Small intestine (tissue), 7 donors: ENCODE measurements around the gene BTBD10. TPM values are rescaled to one million over a fixed set of nuclear protein-coding genes. Genes with fewer than 3 reads are reported as not detected.
A peak's percentile ranks its signal among the peaks of the same experiment; 100 is the strongest.

Source experiments
- DNase-seq, 2 donors: peaks; one replicate each; pipeline versions ENCODE4 v3.0.0 to v3.0.0-alpha.2; 2013
- FAIRE-seq: peaks from 2 replicates; lab custom pipeline; 2012; peaks lifted over from hg19 to GRCh38; lab: Jason Lieb, UNC
- H3K27ac ChIP-seq, 3 donors: one replicate each; pipeline ENCODE4 v1.5.1; 2013; ENCODE audit warnings: low read length in 2 of 3, mild to moderate bottlenecking in 2 of 3, control low read depth in 1 of 3, inconsistent platforms in 1 of 3, low read depth in 1 of 3, moderate library complexity in 1 of 3
- H3K27me3 ChIP-seq, 3 donors: one replicate each; pipeline ENCODE4 v1.6.1; 2013; ENCODE audit warnings: low read length in 3 of 3, inconsistent platforms in 1 of 3; ENCODE audit not compliant: control insufficient read depth in 3 of 3, insufficient read depth in 3 of 3
- H3K36me3 ChIP-seq, 3 donors: one replicate each; pipeline ENCODE4 v1.6.1; 2013; ENCODE audit warnings: low read length in 3 of 3, inconsistent platforms in 1 of 3, low read depth in 1 of 3, mild to moderate bottlenecking in 1 of 3, moderate library complexity in 1 of 3; ENCODE audit not compliant: control insufficient read depth in 3 of 3, insufficient read depth in 2 of 3
- H3K4me1 ChIP-seq, 3 donors: one replicate each; pipeline ENCODE4 v1.6.1; 2013; ENCODE audit warnings: low read length in 2 of 3, inconsistent platforms in 1 of 3, low read depth in 1 of 3, mild to moderate bottlenecking in 1 of 3, moderate library complexity in 1 of 3; ENCODE audit not compliant: control insufficient read depth in 3 of 3, insufficient read depth in 2 of 3
- H3K4me3 ChIP-seq, 3 donors: one replicate each; pipeline ENCODE4 v1.5.1; 2013; ENCODE audit warnings: low read length in 3 of 3, control low read depth in 1 of 3, inconsistent platforms in 1 of 3, low read depth in 1 of 3, mild to moderate bottlenecking in 1 of 3, moderate library complexity in 1 of 3
- H3K9me3 ChIP-seq, 2 donors: one replicate each; pipeline ENCODE4 v1.6.1; 2013; ENCODE audit warnings: low read depth in 1 of 2, low read length in 1 of 2; ENCODE audit not compliant: control insufficient read depth in 2 of 2, insufficient read depth in 1 of 2
- WGBS, 3 donors: extraction: QIAGEN DNeasy Blood & Tissue Kit; methylation state at CpG; one replicate each; pipeline ENCODE4 v1.1.7; 2013; 5-methylcytosine and 5-hydroxymethylcytosine counted together
- polyA plus RNA-seq, 4 donors: library from polyadenylated mRNA; stranded (reverse) in 3 of 4; unstranded in 1 of 4; fragments of 200-250 nt in 3 of 4; fragments of 120-200 nt in 1 of 4; gene quantifications; one replicate each; pipeline versions ENCODE4 v1.2.1 to v1.2.3, GENCODE V29; 2013
- donor health status: healthy with polysubstance abuse.
- donor health status: control.
- donor health status: control.
- donor health status: Bipolar disorder and iron deficiency.
- donor health status: healthy.

Gene BTBD10
- polyA plus RNA-seq, 4 donors: 18.7 to 21.1 (median 20.2) TPM

DNA sequence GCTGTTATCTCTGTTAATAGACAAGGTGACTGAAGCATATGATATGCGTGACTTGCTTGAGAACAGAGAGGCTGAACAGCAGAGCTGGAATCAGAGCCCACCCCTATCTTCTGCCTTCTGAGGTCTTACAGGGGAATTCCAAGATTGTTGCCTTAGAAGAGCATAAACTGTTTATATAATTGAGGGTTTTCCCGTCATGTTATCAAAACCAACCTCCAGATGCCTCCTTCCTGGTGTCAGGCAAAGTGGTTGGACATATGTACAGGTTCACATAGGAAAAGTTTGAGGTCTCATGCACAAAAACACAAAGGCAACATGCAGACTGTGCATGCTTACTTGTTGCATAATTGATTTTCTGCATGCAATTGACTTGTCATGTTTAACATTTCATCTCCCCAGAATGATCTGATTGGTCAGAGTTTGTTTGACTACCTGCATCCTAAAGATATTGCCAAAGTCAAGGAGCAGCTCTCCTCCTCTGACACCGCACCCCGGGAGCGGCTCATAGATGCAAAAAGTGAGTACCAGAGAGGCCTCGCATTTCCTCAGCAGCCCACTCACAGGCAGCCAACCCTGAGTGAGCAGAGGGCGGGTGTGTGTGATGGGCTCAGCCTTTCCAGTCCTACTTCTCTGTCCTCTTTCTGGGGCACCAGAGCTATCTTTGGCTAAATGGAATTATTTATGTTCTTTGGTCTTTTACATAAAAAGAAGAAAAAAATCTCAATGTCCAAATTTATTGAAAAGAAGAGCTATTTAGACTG lies 96.6 kb downstream of the BTBD10 start:
- WGBS, 3 donors: 88 to 98% (median 93%) methylated on average over 7 of the region's 7 CpGs
- no peak for FAIRE-seq
- H3K36me3 ChIP-seq: peaks cover 9 to 34% (median 18%) of the 10 kb centered on the region in 3 donors

DNA sequence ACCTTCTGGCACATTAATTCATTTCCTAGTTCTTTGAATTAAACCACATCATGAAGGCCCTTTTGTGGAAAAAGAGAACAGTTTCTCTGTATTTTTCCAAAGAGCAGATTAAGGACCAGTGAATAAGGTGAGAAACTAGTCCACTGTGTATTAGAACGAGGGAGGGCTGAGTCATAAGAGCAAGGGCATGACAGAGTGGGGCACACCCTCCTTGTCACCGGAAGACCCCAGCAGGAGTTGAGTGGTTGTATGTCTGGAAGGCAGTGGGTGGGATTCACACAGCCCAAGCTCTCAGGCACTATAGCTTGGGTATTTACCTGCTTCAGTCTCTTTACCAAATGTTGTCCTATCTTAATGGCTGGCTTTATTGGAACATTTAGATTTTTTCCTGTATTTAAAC lies 98.6 kb downstream of the BTBD10 start:
- no peak for FAIRE-seq
- Histone ChIP-seq H3K9me3 (no peaks in the 10 kb centered on the region), H3K36me3 (peaks cover 11 to 30% (median 13%) of the 10 kb centered on the region in 3 donors), H3K27ac (no peak overlapping the region), H3K4me1 (no peaks in the 10 kb centered on the region), H3K27me3 (no peaks in the 10 kb centered on the region), H3K4me3 (no peak overlapping the region)
- no peak for DNase-seq
- WGBS, 3 donors: 71 to 78% (median 76%) methylated on average over 2 of the region's 2 CpGs

More for the DNA sequence above, 96.6 kb downstream of the BTBD10 start:
- Histone ChIP-seq H3K4me3 (no peak overlapping the region), H3K9me3 (no peaks in the 10 kb centered on the region), H3K27ac (no peak overlapping the region), H3K4me1 (no peaks in the 10 kb centered on the region), H3K27me3 (no peaks in the 10 kb centered on the region)
- no peak for DNase-seq

GRCh38 chr11:13362596-13363109 lies 100.4 kb downstream of the BTBD10 start:
- H3K9me3 ChIP-seq: no peaks in the 10 kb centered on the region

DNA sequence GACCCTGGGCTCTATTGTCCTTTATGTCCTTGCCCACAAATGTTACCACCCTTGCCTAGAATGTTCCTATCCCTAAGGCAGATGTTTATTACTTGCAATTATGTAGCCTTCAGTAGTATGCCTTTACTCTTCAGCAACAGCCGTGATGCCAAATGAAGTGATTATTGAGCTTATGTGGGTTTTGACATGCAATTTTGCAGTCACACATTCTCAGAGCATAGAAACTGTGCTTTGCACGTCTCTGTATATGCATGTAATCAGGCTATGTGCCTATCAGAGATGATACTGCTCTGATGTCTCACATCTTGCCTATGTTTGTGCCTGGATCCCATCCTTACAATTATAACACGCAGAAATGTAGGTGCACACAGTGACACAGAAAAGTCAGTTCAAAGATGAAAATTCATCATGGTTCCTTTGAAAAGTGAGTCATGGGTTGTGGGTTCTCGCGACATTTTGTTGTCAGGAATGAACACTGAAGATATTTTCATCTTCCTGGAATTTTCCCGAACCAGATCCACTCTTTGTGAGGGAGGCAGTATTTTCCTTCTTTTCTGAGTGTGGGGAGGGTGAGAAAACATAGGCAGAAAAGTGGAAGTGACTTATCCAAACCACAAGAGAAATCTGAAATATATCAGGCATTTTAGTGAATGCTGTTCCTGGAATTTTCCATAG lies 104.3 kb downstream of the BTBD10 start:
- peaks cover 10 to 32% (median 20%) of the 10 kb centered on the region in 3 donors for H3K36me3 ChIP-seq
- H3K4me3 ChIP-seq: no peak overlapping the region
- DNase-seq (no peak), FAIRE-seq (no peak)
- H3K27me3 ChIP-seq: no peaks in the 10 kb centered on the region
- no peak overlapping the region for H3K27ac ChIP-seq
- no peaks in the 10 kb centered on the region for H3K4me1 ChIP-seq
- no peaks in the 10 kb centered on the region for H3K9me3 ChIP-seq
- WGBS, 3 donors: 94 to 95% (median 95%) methylated on average over 6 of the region's 6 CpGs

More at GRCh38 chr11:13362596-13363109, 100.4 kb downstream of the BTBD10 start:
- FAIRE-seq (no peak), DNase-seq (no peak)
- Histone ChIP-seq H3K4me3 (no peak overlapping the region), H3K4me1 (no peaks in the 10 kb centered on the region), H3K27ac (no peak overlapping the region), H3K36me3 (peaks cover 14 to 28% (median 16%) of the 10 kb centered on the region in 3 donors), H3K27me3 (no peaks in the 10 kb centered on the region)
- 96 to 98% (median 96%) methylated on average over 9 of the region's 9 CpGs for WGBS, 3 donors

DNA sequence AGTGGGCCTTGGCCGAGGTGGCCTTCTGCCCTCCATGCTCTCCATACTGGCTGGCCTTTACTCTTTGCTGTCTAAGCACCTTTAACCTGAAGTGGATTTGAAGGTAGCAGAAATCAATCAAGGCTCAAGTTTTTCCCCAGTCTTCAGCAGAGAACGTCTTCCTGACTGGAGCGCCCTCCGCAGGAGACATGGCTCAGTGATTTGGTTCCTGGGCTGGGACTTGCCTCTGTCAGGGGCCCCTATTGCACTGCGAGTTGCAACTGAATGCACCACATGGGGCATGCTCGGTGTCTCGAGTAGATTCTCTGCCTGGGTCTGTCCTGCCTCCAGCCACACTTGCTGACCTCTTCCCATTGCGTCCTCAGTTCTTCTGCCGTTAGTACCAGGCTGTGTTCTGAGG lies 105.8 kb downstream of the BTBD10 start:
- H3K4me3 ChIP-seq: no peak overlapping the region
- H3K36me3 ChIP-seq: peaks cover 10 to 29% (median 16%) of the 10 kb centered on the region in 3 donors
- FAIRE-seq: no peak
- no peak overlapping the region for H3K27ac ChIP-seq
- WGBS, 3 donors: 87 to 97% (median 96%) methylated on average over 9 of the region's 9 CpGs
- DNase-seq: no peak
- H3K4me1 ChIP-seq: no peaks in the 10 kb centered on the region
- no peaks in the 10 kb centered on the region for H3K9me3 ChIP-seq
- no peaks in the 10 kb centered on the region for H3K27me3 ChIP-seq

DNA sequence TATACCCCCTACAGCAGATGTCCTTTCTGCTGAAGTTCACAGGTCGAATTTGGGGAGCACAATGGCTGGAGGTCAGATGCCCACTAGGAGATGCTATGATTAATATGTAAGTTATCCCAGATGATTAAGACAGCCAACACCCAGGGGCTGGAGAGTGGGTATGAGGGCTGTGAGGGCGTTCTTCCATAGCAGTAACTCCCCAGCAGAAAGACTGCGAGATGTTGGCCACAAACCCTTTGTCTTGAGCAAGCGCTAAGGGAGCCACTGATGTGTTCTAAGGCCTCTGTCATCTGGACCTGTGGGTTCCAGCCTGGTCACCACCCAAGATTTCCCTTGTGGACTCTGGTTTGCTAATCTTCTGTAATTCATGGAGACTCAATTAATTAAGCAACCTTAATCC lies 107.8 kb downstream of the BTBD10 start:
- Histone ChIP-seq H3K27me3 (no peaks in the 10 kb centered on the region), H3K4me3 (no peak overlapping the region), H3K27ac (no peak overlapping the region), H3K9me3 (no peaks in the 10 kb centered on the region), H3K4me1 (no peaks in the 10 kb centered on the region), H3K36me3 (peaks cover 5 to 26% (median 16%) of the 10 kb centered on the region in 3 donors)
- no peak for FAIRE-seq
- WGBS, 3 donors: 94 to 96% (median 94%) methylated on average over 4 of the region's 4 CpGs
- DNase-seq: no peak

DNA sequence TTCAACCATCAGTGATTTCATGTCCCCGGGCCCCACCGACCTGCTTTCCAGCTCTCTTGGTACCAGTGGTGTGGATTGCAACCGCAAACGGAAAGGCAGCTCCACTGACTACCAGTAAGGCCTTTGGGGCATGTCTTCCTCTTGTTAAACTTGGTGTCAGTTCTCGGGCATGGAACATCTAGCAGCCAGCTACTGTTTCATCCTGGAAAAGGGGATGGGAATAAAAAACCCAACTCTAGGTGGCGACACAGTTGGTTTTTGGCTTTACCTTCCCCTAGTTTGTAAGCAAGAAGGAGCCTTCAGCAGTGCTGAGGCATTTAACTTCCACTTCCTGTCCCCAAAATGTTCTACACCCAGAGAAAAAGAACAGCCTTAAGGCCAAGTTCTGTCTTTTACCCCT lies 108.7 kb downstream of the BTBD10 start:
- DNase-seq (peak in 1 of 2 donors; percentile 15), FAIRE-seq (no peak)
- Histone ChIP-seq H3K4me1 (no peaks in the 10 kb centered on the region), H3K27ac (no peak overlapping the region), H3K36me3 (peaks cover 5 to 19% (median 18%) of the 10 kb centered on the region in 3 donors), H3K9me3 (no peaks in the 10 kb centered on the region), H3K4me3 (no peak overlapping the region), H3K27me3 (no peaks in the 10 kb centered on the region)
- WGBS, 3 donors: 89 to 97% (median 95%) methylated on average over 6 of the region's 6 CpGs

DNA sequence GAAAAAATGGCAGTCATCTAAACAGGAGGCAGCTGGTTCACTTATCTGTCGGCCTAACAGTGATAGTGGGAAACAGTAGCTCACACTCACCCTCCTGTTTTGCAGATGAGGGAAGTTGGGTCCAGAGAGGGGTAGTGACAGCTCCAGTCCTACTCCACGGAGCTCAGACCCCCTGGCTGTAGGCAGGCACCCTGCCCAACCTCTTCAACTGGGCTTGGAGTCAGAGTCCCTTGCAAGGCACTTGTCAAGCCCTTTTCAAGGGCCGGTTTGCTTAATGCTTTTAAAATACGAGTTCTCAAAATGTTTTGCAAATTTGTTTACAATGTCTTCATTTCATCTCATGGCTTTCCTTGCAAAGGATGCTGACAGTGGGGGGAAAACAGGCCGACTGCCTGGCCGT lies 110.3 kb downstream of the BTBD10 start:
- Histone ChIP-seq H3K36me3 (peaks cover 2 to 17% (median 15%) of the 10 kb centered on the region in 3 donors), H3K9me3 (no peaks in the 10 kb centered on the region), H3K27me3 (no peaks in the 10 kb centered on the region), H3K27ac (no peak overlapping the region), H3K4me1 (no peaks in the 10 kb centered on the region), H3K4me3 (no peak overlapping the region)
- DNase-seq (no peak), FAIRE-seq (no peak)
- 75 to 87% (median 81%) methylated on average over 6 of the region's 6 CpGs for whole genome bisulfite sequencing, 3 donors
